Cardiac septum (tissue), 1 donor: ENCODE data around the gene PARP8. TPM values are rescaled to one million over a fixed set of nuclear protein-coding genes. Genes with fewer than 3 reads are reported as not detected.
"Not testable (repeated sequence)": the region's sequence is repeated elsewhere in the genome, so short reads cannot be mapped to it uniquely, and the experiment has no call there.

Experiments used
- DNase-seq: peaks from one replicate; pipeline ENCODE4 v3.0.0-alpha.2; 2020; ENCODE audit warnings: low spot score
- intact Hi-C: fragments of 100-400 bp; cut with DNase I; formaldehyde crosslinking; loops from one replicate; pipeline ENCODE4 v1.14.0; 2022
- long read RNA-seq: library from polyadenylated mRNA; unstranded; transcript quantifications from one replicate; pipeline ENCODE4 v2.0.0, GENCODE V29; 2021
- total RNA-seq: library from RNA; stranded (reverse); fragmentation: NEBNext Ultra II Directional; extraction: Animal tissue kit (Norgen Biotek cat#: 25700); gene quantifications from one replicate; pipeline ENCODE4 v1.2.1, GENCODE V29; 2021
- donor health status: DM: no; HTN: no; CAD: no.

PARP8 gene
- 5.5 TPM for total RNA-seq
- long read RNA-seq, full-length matches to known transcripts: 1 of 1 reads
- long read RNA-seq, partial matches to known transcripts: 0 of 1 reads
- long read RNA-seq, other reads (novel, unspliced or antisense): 0 of 1 reads

GRCh38 chr5:50666261-50667022 lies at the start of gene PARP8:
Gene PARP8 (plus strand): TSS chr5:50666637. CDS start chr5:50667096, 459 bp downstream.
- intact Hi-C loops: loop anchor here (2.0 kb wide), 1 partner anchor 78 kb away; no protein-coding TSS in a partner anchor
- peak; percentile 80 for DNase-seq

- intact Hi-C loops: no loop called here
- no peak for DNase-seq
Measured at GRCh38 chr5:50623666-50624065, 42.8 kb upstream of the PARP8 start.

GRCh38 chr5:50634866-50635265 lies 31.6 kb upstream of the PARP8 start:
- intact Hi-C loops, DNase-seq: not testable (repeated sequence)

GRCh38 chr5:50637576-50637975 lies 28.9 kb upstream of the PARP8 start:
- DNase-seq, intact Hi-C loops: not testable (repeated sequence)

- intact Hi-C loops: no loop called here
- no peak for DNase-seq
Measured at GRCh38 chr5:50646591-50646990, 19.8 kb upstream of the PARP8 start.

GRCh38 chr5:50647726-50648125 lies 18.7 kb upstream of the PARP8 start:
- intact Hi-C loops: no loop called here
- DNase-seq: no peak

- intact Hi-C loops: no loop called here
- peak; percentile 81 for DNase-seq
Measured at GRCh38 chr5:50653946-50654345, 12.5 kb upstream of the PARP8 start.

GRCh38 chr5:50655067-50655809 lies 11.2 kb upstream of the PARP8 start:
- intact Hi-C loops: no loop called here
- no peak for DNase-seq

GRCh38 chr5:50655810-50656205 lies 10.6 kb upstream of the PARP8 start:
- no peak for DNase-seq
- intact Hi-C loops: no loop called here

- no peak for DNase-seq
- intact Hi-C loops: no loop called here
Measured at GRCh38 chr5:50657044-50657443, 9.4 kb upstream of the PARP8 start.

GRCh38 chr5:50658246-50658645 lies 8.2 kb upstream of the PARP8 start:
- intact Hi-C loops: no loop called here
- DNase-seq: no peak

GRCh38 chr5:50663636-50664035 lies 2.8 kb upstream of the PARP8 start:
- peak; percentile 78 for DNase-seq
- intact Hi-C loops: no loop called here

GRCh38 chr5:50665091-50665490 lies 1.3 kb upstream of the PARP8 start:
- no peak for DNase-seq
- intact Hi-C loops: no loop called here

GRCh38 chr5:50665761-50666202 lies 655 bp upstream of the PARP8 start:
- intact Hi-C loops: loop anchor here (2.0 kb wide), 1 partner anchor 79 kb away; no protein-coding TSS in a partner anchor
- DNase-seq: not testable (repeated sequence)

GRCh38 chr5:50667023-50667652 lies 701 bp downstream of the PARP8 start:
- intact Hi-C loops: loop anchor here (2.0 kb wide), 1 partner anchor 78 kb away; no protein-coding TSS in a partner anchor
- peak; percentile 86 for DNase-seq

GRCh38 chr5:50667653-50668595 lies 1.5 kb downstream of the PARP8 start:
- intact Hi-C loops: loop anchor here (2.0 kb wide), 1 partner anchor 77 kb away; no protein-coding TSS in a partner anchor

GRCh38 chr5:50668636-50669035 lies 2.2 kb downstream of the PARP8 start:
- DNase-seq, intact Hi-C loops: not testable (repeated sequence)

More at GRCh38 chr5:50667653-50668595, 1.5 kb downstream of the PARP8 start:
- peak; percentile 81 for DNase-seq

GRCh38 chr5:50672663-50673062 lies 6.2 kb downstream of the PARP8 start:
- intact Hi-C loops: no loop called here
- no peak for DNase-seq

GRCh38 chr5:50673444-50673843 lies 7.0 kb downstream of the PARP8 start:
- DNase-seq, intact Hi-C loops: not testable (repeated sequence)
